K562 (cell line): ENCODE measurements around the gene SLC35E1.

Experiments
- DPF2 ChIP-seq: fragments of 450-650 bp; IDR thresholded peaks from 2 replicates; pipeline ENCODE4 v1.6.1; 2016
- MAFF ChIP-seq: IDR thresholded peaks from 2 replicates; pipeline ENCODE4 v1.6.1; 2012; ENCODE audit warnings: low read length, improper control_type of control experiment
- POLR2A ChIP-seq: fragments of 450-650 bp; conservative IDR thresholded peaks from 2 replicates; pipeline ENCODE4 v1.6.1; 2016
- RCOR1 ChIP-seq, 2 experiments: IDR thresholded peaks; 2 replicates each; pipeline ENCODE4 v1.6.1; 2012; ENCODE audit warnings: low read depth in 2 of 2, low read length in 2 of 2, borderline replicate concordance in 1 of 2, improper control_type of control experiment in 1 of 2
- SP1 ChIP-seq: sonication (generic); formaldehyde crosslinking; IDR thresholded peaks from 2 replicates; pipeline ENCODE4 v1.8.1; 2022; ENCODE audit warnings: mild to moderate bottlenecking, missing genetic modification reagents
- ZBTB40 ChIP-seq, 2 experiments: fragments of 450-650 bp in 1 of 2; sonication (generic) in 1 of 2; formaldehyde crosslinking in 1 of 2; IDR thresholded peaks; 2 replicates each; pipeline versions ENCODE4 v1.7.1 to v1.9.0; 2016 to 2022; ENCODE audit warnings: inconsistent platforms in 1 of 2, mild to moderate bottlenecking in 1 of 2, missing genetic modification reagents in 1 of 2
- ZZZ3 ChIP-seq: fragments of 450-650 bp; IDR thresholded peaks from 2 replicates; pipeline ENCODE4 v1.6.1; 2016; ENCODE audit warnings: antibody characterized with exemption, mild to moderate bottlenecking, moderate library complexity
- TF ChIP-seq, protein P1 (sequence below): fragments of 450-650 bp; IDR thresholded peaks from 2 replicates; pipeline ENCODE4 v1.6.1; 2016; ENCODE audit warnings: antibody characterized with exemption
- TF ChIP-seq, protein P2 (sequence below), 3 experiments: IDR thresholded peaks in 2 of 3; conservative IDR thresholded peaks in 1 of 3; 2 replicates each; pipeline ENCODE4 v1.5.1; 2011 to 2012; ENCODE audit warnings: low read length in 3 of 3, mild to moderate bottlenecking in 3 of 3, control low read depth in 2 of 3, improper control_type of control experiment in 1 of 3, inconsistent platforms in 1 of 3, low read depth in 1 of 3, mixed read lengths in 1 of 3, moderate library complexity in 1 of 3; ENCODE audit not compliant: insufficient read depth in 2 of 3

DNA sequence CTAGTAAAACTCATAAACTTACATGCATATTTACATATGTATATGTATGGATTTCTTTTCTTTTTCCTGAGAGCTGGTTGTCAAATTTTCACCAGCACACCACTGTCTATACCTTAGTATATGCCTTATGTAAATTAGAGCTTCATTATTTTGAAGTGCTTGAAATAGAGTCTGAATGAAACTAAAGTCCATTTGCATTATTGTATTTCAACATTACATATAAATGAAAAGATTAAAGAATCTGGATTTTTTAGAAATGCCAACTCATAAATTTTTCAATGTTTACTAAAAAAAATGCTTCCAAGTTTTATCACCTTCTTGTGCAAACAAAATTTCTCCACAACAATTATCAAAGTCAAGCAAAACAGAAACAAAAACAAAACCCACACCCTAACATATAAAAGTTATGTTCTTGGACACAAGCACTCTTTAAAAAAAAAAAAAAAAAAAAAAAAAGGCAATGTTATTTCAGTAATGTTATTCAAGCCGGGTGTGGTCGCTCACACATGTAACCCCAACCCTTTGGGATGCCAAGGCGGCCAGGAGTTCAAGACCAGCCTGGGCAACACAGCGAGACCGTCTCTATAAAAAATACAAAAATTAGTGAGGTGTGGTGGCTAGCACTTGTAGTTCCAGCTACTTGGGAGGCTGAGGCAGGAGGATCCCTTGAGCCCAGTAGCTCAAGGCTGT, 37.4 kb upstream of the SLC35E1 start:
- TF ChIP-seq POLR2A (no peak), MAFF (no peak), DPF2 (no peak), SP1 (CRISPR knock-in tag) (no peak), RCOR1 (IDR thresholded peaks at IDR 0.05; ENCODE audit: borderline replicate concordance in 1 of 2, low read depth in 2 of 2, low read length in 2 of 2) (no peak), ZBTB40 (IDR thresholded peaks at IDR 0.05) (no peak), ZBTB40 (CRISPR knock-in tag; IDR thresholded peaks at IDR 0.05) (no peak), ZZZ3 (no peak)
- TF ChIP-seq, protein P1, sequence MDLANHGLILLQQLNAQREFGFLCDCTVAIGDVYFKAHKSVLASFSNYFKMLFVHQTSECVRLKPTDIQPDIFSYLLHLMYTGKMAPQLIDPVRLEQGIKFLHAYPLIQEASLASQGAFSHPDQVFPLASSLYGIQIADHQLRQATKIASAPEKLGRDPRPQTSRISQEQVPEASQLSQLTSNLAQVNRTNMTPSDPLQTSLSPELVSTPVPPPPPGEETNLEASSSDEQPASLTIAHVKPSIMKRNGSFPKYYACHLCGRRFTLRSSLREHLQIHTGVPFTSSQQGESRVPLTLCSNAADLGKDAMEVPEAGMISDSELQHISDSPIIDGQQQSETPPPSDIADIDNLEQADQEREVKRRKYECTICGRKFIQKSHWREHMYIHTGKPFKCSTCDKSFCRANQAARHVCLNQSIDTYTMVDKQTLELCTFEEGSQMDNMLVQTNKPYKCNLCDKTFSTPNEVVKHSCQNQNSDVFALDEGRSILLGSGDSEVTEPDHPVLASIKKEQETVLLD: no peak
- TF ChIP-seq, protein P2, sequence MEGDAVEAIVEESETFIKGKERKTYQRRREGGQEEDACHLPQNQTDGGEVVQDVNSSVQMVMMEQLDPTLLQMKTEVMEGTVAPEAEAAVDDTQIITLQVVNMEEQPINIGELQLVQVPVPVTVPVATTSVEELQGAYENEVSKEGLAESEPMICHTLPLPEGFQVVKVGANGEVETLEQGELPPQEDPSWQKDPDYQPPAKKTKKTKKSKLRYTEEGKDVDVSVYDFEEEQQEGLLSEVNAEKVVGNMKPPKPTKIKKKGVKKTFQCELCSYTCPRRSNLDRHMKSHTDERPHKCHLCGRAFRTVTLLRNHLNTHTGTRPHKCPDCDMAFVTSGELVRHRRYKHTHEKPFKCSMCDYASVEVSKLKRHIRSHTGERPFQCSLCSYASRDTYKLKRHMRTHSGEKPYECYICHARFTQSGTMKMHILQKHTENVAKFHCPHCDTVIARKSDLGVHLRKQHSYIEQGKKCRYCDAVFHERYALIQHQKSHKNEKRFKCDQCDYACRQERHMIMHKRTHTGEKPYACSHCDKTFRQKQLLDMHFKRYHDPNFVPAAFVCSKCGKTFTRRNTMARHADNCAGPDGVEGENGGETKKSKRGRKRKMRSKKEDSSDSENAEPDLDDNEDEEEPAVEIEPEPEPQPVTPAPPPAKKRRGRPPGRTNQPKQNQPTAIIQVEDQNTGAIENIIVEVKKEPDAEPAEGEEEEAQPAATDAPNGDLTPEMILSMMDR (IDR thresholded peaks at IDR 0.05 in 2 of 3, conservative IDR thresholded peaks at IDR 0.05 in 1 of 3; ENCODE audit: insufficient read depth in 2 of 3, low read depth in 1 of 3, low read length in 3 of 3): no peak
